NT2/D1 (cell line): ENCODE measurements around the gene SPOCD1.

Source experiments
- SUZ12 ChIP-seq: IDR thresholded peaks from 2 replicates; pipeline ENCODE4 v1.6.1; 2011; ENCODE audit not compliant: insufficient read length, insufficient read depth; ENCODE audit errors: extremely low read depth
- YY1 ChIP-seq: IDR thresholded peaks from 2 replicates; pipeline ENCODE4 v1.6.1; 2011; ENCODE audit not compliant: insufficient read length, insufficient read depth
- ZNF274 ChIP-seq: IDR thresholded peaks from 2 replicates; pipeline ENCODE4 v1.6.1; 2011; ENCODE audit warnings: mild to moderate bottlenecking, low read depth, low read length

- TF ChIP-seq ZNF274 (no peak), YY1 (no peak), SUZ12 (no peak)
Observed at GRCh38 chr1:31748365-31748764, 67.5 kb downstream of the SPOCD1 start.
